Measurements from ENCODE around the gene PDIA3. TPM values are rescaled to one million over a fixed set of nuclear protein-coding genes. Genes with fewer than 3 reads are reported as not detected.
"Not testable (repeated sequence)": the region's sequence is repeated elsewhere in the genome, so short reads cannot be mapped to it uniquely, and the experiment has no call there.

Gene PDIA3
- total RNA-seq, 4 donors from 2014 or later: 70.6 to 256 (median 101) TPM

DNA sequence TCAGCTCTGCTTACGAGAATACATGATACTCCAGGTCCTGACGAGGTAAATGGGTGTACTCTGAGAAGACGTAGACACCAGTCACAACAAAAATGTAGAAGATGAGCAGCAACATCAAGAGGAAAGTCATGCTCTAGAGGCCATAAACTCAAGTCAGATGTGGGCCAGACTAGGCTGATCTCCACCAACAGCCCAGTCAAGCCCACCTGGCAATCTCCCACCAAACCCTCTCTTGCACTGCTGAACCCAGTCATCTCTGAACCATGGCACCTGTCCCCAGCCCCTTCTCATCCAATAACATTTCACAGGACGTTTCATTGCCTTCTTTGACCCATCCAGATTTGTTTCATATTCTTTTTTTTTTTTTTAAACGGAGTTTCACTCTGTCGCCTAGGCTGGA, 10.8 kb upstream of the PDIA3 start:
- Histone ChIP-seq H3K36me3 (no peaks in the 10 kb centered on the region), H3K9me3 (no peaks in the 10 kb centered on the region), H3K4me1 (no peaks in the 10 kb centered on the region), H3K27me3 (no peaks in the 10 kb centered on the region), H3K4me3 (no peak overlapping the region), H3K27ac (replicated peaks in 1 of 4) (no peak overlapping the region)
- no peak for DNase-seq (ENCODE audit: extremely low spot score)
- TF ChIP-seq POLR2AphosphoS5 (IDR thresholded peaks at IDR 0.05) (no peak), POLR2A (IDR thresholded peaks at IDR 0.05; ENCODE audit: low read depth) (no peak), EP300 (IDR thresholded peaks at IDR 0.05) (no peak)
- TF ChIP-seq, protein P1, sequence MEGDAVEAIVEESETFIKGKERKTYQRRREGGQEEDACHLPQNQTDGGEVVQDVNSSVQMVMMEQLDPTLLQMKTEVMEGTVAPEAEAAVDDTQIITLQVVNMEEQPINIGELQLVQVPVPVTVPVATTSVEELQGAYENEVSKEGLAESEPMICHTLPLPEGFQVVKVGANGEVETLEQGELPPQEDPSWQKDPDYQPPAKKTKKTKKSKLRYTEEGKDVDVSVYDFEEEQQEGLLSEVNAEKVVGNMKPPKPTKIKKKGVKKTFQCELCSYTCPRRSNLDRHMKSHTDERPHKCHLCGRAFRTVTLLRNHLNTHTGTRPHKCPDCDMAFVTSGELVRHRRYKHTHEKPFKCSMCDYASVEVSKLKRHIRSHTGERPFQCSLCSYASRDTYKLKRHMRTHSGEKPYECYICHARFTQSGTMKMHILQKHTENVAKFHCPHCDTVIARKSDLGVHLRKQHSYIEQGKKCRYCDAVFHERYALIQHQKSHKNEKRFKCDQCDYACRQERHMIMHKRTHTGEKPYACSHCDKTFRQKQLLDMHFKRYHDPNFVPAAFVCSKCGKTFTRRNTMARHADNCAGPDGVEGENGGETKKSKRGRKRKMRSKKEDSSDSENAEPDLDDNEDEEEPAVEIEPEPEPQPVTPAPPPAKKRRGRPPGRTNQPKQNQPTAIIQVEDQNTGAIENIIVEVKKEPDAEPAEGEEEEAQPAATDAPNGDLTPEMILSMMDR (IDR thresholded peaks at IDR 0.05): no peak
- 88% methylated on average over 6 of the region's 6 CpGs for WGBS
- intact Hi-C loops (cut with DNase I): no loop called here

DNA sequence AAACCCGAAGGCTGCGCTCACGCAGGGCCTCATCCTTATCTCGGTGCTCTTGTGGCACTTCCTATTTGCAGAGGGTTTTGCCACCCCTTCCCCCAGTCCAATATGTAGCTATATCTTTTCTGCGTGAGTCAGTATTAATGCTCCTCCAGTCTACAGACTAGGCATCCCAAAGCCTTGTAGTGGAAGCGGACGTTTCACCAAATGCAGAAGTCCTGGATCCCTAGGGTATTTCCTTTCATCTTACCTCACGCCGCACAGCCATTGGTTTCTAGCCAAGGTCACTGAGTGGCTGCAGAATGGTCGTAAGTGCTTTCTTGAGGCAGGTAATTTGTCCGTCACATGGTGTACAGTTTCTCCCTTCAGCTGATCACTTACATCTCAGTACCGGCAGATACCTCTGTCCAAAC, 668 bp downstream of the PDIA3 start:
- H3K27me3 ChIP-seq; H3K9me3 ChIP-seq; H3K36me3 ChIP-seq; DNase-seq (ENCODE audit: extremely low spot score); intact Hi-C loops (cut with DNase I): not testable (repeated sequence)
- H3K27ac ChIP-seq (replicated peaks in 1 of 4): peak overlapping the region; percentile 95 to 97 (median 96)
- peak overlapping the region; percentile 75 to 95 (median 82) for H3K4me3 ChIP-seq
- peaks cover 34 to 54% (median 52%) of the 10 kb centered on the region in 4 donors for H3K4me1 ChIP-seq
- WGBS: under 1% methylated on average over 7 of the region's 12 CpGs

DNA sequence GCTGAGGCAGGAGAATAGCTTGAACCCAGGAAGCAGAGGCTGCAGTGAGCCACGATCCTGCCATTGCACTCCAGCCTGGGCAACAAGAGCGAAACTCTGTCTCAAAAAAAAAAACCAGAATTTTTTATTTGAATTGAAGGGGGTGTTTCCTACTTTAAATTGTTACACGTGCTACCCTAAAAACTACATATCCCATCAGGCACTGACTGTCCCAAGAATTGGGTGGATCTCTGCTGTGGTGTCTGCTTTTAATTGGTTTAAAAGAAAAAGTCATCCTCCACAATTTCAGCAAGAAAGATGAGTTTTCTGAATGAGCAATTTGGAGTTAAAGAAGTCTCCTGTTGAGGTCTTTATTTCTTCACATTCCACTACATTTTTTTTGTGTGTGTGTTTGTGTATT, 2.1 kb downstream of the PDIA3 start:
- intact Hi-C loops (cut with DNase I): no loop called here
- peaks cover 39 to 68% (median 61%) of the 10 kb centered on the region in 4 donors for H3K4me1 ChIP-seq
- H3K9me3 ChIP-seq: no peaks in the 10 kb centered on the region
- H3K36me3 ChIP-seq: peaks cover 0 to 15% (median 6%) of the 10 kb centered on the region in 4 donors
- peak overlapping the region in 3 of 4 donors; percentile 75 to 95 (median 76) for H3K4me3 ChIP-seq
- H3K27ac ChIP-seq (replicated peaks in 1 of 4): peak overlapping the region in 1 of 4 donors; percentile 6
- no peaks in the 10 kb centered on the region for H3K27me3 ChIP-seq
- TF ChIP-seq POLR2A (IDR thresholded peaks at IDR 0.05; ENCODE audit: low read depth) (no peak), EP300 (IDR thresholded peaks at IDR 0.05) (no peak), POLR2AphosphoS5 (IDR thresholded peaks at IDR 0.05) (no peak)
- DNase-seq (ENCODE audit: extremely low spot score): no peak
- 60% methylated on average over 1 of the region's 3 CpGs for WGBS

DNA sequence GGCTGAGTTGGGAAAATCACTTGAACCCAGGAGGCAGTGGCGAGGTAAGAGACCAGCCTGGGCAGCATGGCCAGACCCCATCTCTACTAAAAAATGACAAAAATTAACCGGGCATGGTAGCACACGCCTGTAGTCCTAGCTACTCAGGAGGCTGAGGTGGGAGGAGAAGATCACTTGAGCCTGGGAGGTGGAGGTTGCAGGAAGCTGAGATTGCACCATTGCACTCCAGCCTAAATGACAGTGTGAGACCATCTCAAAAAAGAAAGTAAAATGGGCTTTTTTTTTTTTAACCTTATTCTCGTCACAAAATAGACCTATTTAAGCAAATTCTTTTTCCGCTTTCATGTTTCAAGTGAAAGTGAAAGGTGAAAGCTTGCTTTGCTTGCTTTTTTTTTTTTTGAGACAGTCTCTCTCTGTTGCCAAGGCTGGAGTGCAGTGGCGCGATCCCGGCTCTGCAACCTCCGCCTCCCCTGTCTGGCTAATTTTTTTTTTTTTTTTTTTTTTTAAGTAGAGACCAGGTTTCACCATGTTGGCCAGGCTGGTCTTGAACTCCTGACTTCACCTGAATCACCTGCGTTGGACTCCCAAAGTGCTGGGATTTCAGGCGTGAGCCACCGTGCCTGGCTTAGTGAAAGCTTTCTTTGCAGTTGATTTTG, 3.6 kb downstream of the PDIA3 start:
- Histone ChIP-seq H3K4me3 (peak overlapping the region in 2 of 4 donors; percentile 2 to 15), H3K4me1 (peaks cover 39 to 69% (median 61%) of the 10 kb centered on the region in 4 donors)

DNA sequence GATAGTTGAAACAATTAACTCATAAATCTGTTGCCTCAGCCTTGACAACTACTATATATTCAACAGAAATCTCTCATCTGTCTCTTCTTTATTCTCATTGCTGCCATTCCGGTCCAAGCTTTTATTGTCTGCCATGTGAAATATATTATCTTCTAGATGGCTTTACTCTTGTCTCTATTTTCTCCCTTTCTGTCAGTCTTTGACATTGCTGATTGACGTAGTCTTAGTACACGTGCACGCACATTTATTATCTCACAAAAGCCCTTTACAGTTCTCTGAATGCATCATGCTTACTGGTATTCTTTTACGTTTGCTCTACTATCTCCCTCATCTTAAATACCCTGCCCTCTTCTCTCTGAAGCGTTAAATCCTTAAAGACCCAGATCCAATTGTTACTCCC, 5.6 kb downstream of the PDIA3 start:
- Histone ChIP-seq H3K9me3 (no peaks in the 10 kb centered on the region), H3K36me3 (peaks cover 18 to 48% (median 32%) of the 10 kb centered on the region in 4 donors), H3K27me3 (no peaks in the 10 kb centered on the region), H3K4me1 (peaks cover 39 to 63% (median 56%) of the 10 kb centered on the region in 4 donors), H3K27ac (replicated peaks in 1 of 4) (no peak overlapping the region), H3K4me3 (no peak overlapping the region)
- no peak for DNase-seq (ENCODE audit: extremely low spot score)
- intact Hi-C loops (cut with DNase I): no loop called here
- WGBS: 84% methylated on average over 6 of the region's 6 CpGs
- no peak for TF ChIP-seq POLR2A (IDR thresholded peaks at IDR 0.05; ENCODE audit: low read depth)
- no peak for TF ChIP-seq POLR2AphosphoS5 (IDR thresholded peaks at IDR 0.05)
- TF ChIP-seq EP300 (IDR thresholded peaks at IDR 0.05): no peak
- TF ChIP-seq, protein P1 (IDR thresholded peaks at IDR 0.05): no peak

More for the DNA sequence above, 3.6 kb downstream of the PDIA3 start:
- Histone ChIP-seq H3K36me3 (peaks cover 5 to 28% (median 17%) of the 10 kb centered on the region in 4 donors), H3K27ac (replicated peaks in 1 of 4) (peak overlapping the region in 1 of 4 donors; percentile 49), H3K9me3 (no peaks in the 10 kb centered on the region), H3K27me3 (no peaks in the 10 kb centered on the region)
- DNase-seq (ENCODE audit: extremely low spot score): no peak
- TF ChIP-seq POLR2A (IDR thresholded peaks at IDR 0.05; ENCODE audit: low read depth) (no peak), EP300 (IDR thresholded peaks at IDR 0.05) (no peak), POLR2AphosphoS5 (IDR thresholded peaks at IDR 0.05) (no peak)
- TF ChIP-seq, protein P1 (IDR thresholded peaks at IDR 0.05): no peak
- intact Hi-C loops (cut with DNase I): no loop called here
- 60% methylated on average over 12 of the region's 12 CpGs for WGBS
